HepG2 (cell line): Measurements from ENCODE around the gene USP10.

Experiments used
- CTCF ChIP-seq: sonication (generic); formaldehyde crosslinking; IDR thresholded peaks from 2 replicates; pipeline ENCODE4 v1.5.0; 2020; ENCODE audit warnings: mild to moderate bottlenecking, missing genetic modification reagents, moderate library complexity
- EZH2 ChIP-seq: conservative IDR thresholded peaks from 2 replicates; pipeline ENCODE4 v1.6.1; 2012; ENCODE audit warnings: mild to moderate bottlenecking, low read depth, low read length, moderate library complexity
- NR1H2 ChIP-seq: sonication (generic); formaldehyde crosslinking; IDR thresholded peaks from 2 replicates; pipeline ENCODE4 v1.8.1; 2022; ENCODE audit warnings: low read depth, missing genetic modification reagents, borderline replicate concordance
- NR2C2 ChIP-seq: sonication (generic); formaldehyde crosslinking; IDR thresholded peaks from 2 replicates; pipeline ENCODE4 v1.4.0; 2020; ENCODE audit warnings: missing genetic modification reagents, mild to moderate bottlenecking, moderate library complexity, borderline replicate concordance
- STAT5B ChIP-seq: sonication (generic); formaldehyde crosslinking; IDR thresholded peaks from 2 replicates; pipeline ENCODE4 v1.4.0; 2020; ENCODE audit warnings: missing genetic modification reagents

- TF ChIP-seq NR1H2 (CRISPR knock-in tag) (no peak), EZH2 (no peak), CTCF (CRISPR knock-in tag) (no peak), NR2C2 (CRISPR knock-in tag) (no peak), STAT5B (no peak)
Measured at GRCh38 chr16:84808826-84809225, 109.0 kb downstream of the USP10 start.
